Endothelial cell of umbilical vein (primary cell): ENCODE data around the gene BICD2.

Source experiments
- CTCF ChIP-seq, 2 donors: IDR thresholded peaks; 1 replicate in 1 of 2; 2 replicates in 1 of 2; pipeline ENCODE4 v1.5.1; 2011; ENCODE audit warnings: low read length in 2 of 2, mild to moderate bottlenecking in 2 of 2, moderate library complexity in 2 of 2, control low read depth in 1 of 2, inconsistent platforms in 1 of 2, low read depth in 1 of 2; ENCODE audit not compliant: insufficient read depth in 1 of 2; ENCODE audit errors: extremely low read depth in 1 of 2
- EZH2 ChIP-seq: IDR thresholded peaks from 2 replicates; pipeline ENCODE4 v1.6.1; 2012; ENCODE audit warnings: borderline replicate concordance, low read depth, mild to moderate bottlenecking, moderate library complexity, low read length, inconsistent platforms; ENCODE audit not compliant: severe bottlenecking
- FOS ChIP-seq: IDR thresholded peaks from 2 replicates; pipeline ENCODE4 v1.6.1; 2011; ENCODE audit warnings: mild to moderate bottlenecking, low read length, moderate library complexity, borderline replicate concordance; ENCODE audit not compliant: insufficient read depth
- GATA2 ChIP-seq: IDR thresholded peaks from 2 replicates; pipeline ENCODE4 v1.7.0; 2011; ENCODE audit warnings: low read depth, mild to moderate bottlenecking, moderate library complexity, mixed read lengths, low read length; ENCODE audit not compliant: insufficient read length, insufficient read depth
- JUN ChIP-seq: IDR thresholded peaks from 2 replicates; pipeline ENCODE4 v1.6.1; 2011; ENCODE audit warnings: borderline replicate concordance, low read depth; ENCODE audit not compliant: insufficient read length, insufficient read depth
- MAX ChIP-seq: IDR thresholded peaks from 2 replicates; pipeline ENCODE4 v1.6.1; 2011; ENCODE audit not compliant: insufficient read depth, insufficient read length
- MYC ChIP-seq: IDR thresholded peaks from one replicate; pipeline ENCODE4 v1.6.1; 2011; ENCODE audit warnings: mild to moderate bottlenecking, low read depth, low read length
- POLR2A ChIP-seq: IDR thresholded peaks from 2 replicates; pipeline ENCODE4 v1.6.1; 2012; ENCODE audit warnings: low read depth, mild to moderate bottlenecking, control low read depth, low read length
- POLR2AphosphoS5 ChIP-seq: IDR thresholded peaks from 2 replicates; pipeline ENCODE4 v1.6.1; 2012; ENCODE audit warnings: low read depth, mild to moderate bottlenecking, control low read depth, low read length, moderate library complexity; ENCODE audit not compliant: insufficient read depth

GRCh38 chr9:92725766-92726165 is 38.9 kb downstream of the BICD2 start:
- no peak for TF ChIP-seq JUN
- TF ChIP-seq CTCF (IDR thresholded peaks at IDR 0.05; ENCODE audit: extremely low read depth in 1 of 2, insufficient read depth in 1 of 2, low read depth in 1 of 2, low read length in 2 of 2): no peak
- no peak for TF ChIP-seq POLR2A
- TF ChIP-seq EZH2: no peak
- TF ChIP-seq MAX: no peak
- no peak for TF ChIP-seq POLR2AphosphoS5
- no peak for TF ChIP-seq MYC
- TF ChIP-seq FOS: no peak
- TF ChIP-seq GATA2: no peak
